Measurements from ENCODE around the gene ZGPAT.

GRCh38 chr20:63680857-63681608, 26.8 kb upstream of the ZGPAT start:
- TF ChIP-seq CTCF (IDR thresholded peaks at IDR 0.05) = no peak
- no peak for TF ChIP-seq POLR2A (IDR thresholded peaks at IDR 0.05)
